ENCODE data around the gene FNDC3B.

FNDC3B gene

GRCh38 chr3:172142051-172142863 lies 102.9 kb downstream of the FNDC3B start:
- TF ChIP-seq CTCF (IDR thresholded peaks at IDR 0.05; ENCODE audit: low read depth, low read length, missing control alignments): no peak
- in situ Hi-C loops (cut with HindIII; ENCODE audit: low sequenced_read_pairs): loop anchor here (5.0 kb wide), 1 partner anchor 95 kb away; no protein-coding TSS in a partner anchor
- H3K4me3 ChIP-seq (ENCODE audit: low read depth, low read length): no peak overlapping the region
- DNase-seq (ENCODE audit: low read depth): no peak

DNA sequence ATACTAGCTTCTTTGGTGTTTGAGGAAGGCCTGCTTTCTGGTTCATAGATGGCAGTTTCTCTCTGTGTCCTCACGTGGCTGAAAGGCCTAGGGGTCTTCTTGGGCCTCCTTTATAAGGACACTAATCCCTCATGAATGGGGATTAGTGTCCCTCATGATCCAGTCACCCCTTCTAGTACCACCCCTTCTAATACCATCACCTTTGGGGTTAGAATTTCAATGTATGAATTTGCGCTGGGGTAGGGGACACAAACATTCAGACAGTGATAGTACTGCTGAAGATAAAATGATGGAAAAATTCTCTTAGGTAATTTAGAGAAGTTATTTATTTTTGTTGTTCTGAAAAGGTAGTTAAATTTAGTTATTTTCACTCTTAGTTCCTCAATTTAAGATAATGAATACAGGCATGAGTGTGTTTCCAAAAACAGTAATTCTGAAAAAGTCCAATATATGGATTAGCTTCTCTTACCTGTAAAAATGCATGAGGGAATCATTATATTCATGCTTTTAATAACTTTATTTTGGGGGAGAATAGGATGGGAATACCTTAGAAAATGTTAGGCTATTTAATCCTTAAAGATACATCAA lies 103.6 kb downstream of the FNDC3B start:
- in situ Hi-C loops (cut with HindIII; ENCODE audit: low sequenced_read_pairs): loop anchor here (5.0 kb wide), 1 partner anchor 94 kb away; no protein-coding TSS in a partner anchor
- TF ChIP-seq CTCF (IDR thresholded peaks at IDR 0.05; ENCODE audit: low read depth, low read length, missing control alignments): no peak
- DNase-seq (ENCODE audit: low read depth): no peak
- no peak overlapping the region for H3K4me3 ChIP-seq (ENCODE audit: low read depth, low read length)

DNA sequence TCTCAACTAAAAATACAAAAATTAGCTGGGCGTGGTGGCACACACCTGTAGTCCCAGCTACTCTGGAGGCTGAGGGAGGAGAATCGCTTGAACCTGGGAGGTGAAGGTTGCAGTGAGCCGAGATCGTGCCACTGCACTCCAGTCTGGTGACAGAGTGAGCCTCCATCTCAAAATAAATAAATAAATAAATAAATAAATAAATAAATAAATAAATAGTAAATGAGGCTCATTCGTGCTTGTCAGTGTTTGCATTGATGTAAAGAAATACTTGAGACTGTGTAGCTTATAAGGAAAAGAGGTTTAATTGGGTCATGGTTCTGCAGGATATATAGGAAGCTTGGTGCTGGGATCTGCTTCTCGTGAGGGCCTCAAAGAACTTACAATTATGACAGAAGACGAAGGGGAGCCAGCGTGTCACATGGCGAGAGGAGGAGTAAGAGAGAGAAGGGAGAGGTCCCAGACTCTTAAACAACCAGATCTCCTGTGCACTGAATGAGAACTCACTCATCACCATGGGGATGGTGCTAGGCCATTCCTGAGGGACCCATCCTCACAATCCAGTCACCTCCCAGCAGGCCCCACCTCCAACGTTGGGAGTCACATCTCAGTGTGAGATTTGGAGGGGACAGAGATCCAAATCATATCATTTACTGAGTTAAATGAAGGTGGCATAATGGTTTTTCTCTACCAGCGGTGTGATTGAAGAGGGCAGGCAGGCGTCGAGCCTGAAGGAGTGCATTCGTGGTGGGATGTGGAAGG lies 104.5 kb downstream of the FNDC3B start:
- TF ChIP-seq CTCF (IDR thresholded peaks at IDR 0.05; ENCODE audit: low read depth, low read length, missing control alignments): no peak
- no peak overlapping the region for H3K4me3 ChIP-seq (ENCODE audit: low read depth, low read length)
- in situ Hi-C loops (cut with HindIII; ENCODE audit: low sequenced_read_pairs): loop anchor here (5.0 kb wide), 1 partner anchor 93 kb away; no protein-coding TSS in a partner anchor
- DNase-seq (ENCODE audit: low read depth): no peak

DNA sequence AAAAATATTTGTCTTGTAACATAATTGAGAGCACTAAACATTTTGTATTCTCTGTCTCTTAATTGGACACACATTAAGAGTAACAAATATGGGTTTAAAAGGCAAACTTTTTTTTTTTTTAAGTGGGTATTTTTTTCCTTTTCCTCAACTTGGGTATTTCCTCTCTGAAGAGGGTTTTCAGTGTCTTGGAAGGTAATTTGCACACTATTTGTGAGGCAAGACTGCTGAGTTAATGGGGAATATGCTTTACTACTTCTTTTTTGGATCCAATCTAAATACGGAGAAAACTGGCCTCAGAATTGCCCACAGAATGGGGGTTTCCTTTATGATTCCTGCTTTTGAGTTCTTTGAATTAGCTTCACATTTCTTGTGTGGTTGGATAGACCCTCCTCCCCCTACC lies 105.2 kb downstream of the FNDC3B start:
- in situ Hi-C loops (cut with HindIII; ENCODE audit: low sequenced_read_pairs): loop anchor here (5.0 kb wide), 1 partner anchor 93 kb away; no protein-coding TSS in a partner anchor
- no peak overlapping the region for H3K4me3 ChIP-seq (ENCODE audit: low read depth, low read length)
- DNase-seq (ENCODE audit: low read depth): no peak
- TF ChIP-seq CTCF (IDR thresholded peaks at IDR 0.05; ENCODE audit: low read depth, low read length, missing control alignments): no peak

DNA sequence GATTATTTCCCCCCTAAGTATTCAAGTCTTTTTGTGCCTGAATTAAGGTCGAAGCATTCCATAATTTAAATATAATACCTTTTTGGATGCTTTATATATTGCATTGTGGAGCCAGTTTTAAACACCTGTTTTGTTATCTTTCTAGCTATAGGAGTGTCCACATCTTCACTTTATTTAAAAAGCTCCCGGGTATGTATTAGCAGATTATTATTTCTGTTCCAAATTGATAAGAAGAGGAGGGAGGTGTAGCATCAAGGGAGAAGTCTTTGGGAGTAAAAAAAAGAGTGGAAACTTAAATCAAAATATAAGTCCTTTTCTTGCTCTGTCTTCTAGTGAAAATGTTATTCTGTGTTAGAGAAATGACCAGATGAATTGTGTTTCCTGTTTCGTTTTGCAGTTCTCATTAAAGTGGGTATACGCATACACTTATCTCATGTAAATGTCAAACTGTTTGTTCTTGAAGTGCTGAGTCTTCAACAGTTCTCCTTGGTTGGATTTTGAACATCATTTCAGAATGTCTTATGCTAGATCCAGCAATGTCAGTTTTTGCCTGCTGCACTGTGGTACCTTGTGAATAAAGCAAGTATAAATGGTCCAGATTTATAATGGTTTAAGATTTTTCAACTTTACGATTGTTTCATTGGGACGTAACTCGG lies 105.8 kb downstream of the FNDC3B start:
- no peak for DNase-seq (ENCODE audit: low read depth)
- no peak overlapping the region for H3K4me3 ChIP-seq (ENCODE audit: low read depth, low read length)
- no peak for TF ChIP-seq CTCF (IDR thresholded peaks at IDR 0.05; ENCODE audit: low read depth, low read length, missing control alignments)
- in situ Hi-C loops (cut with HindIII; ENCODE audit: low sequenced_read_pairs): no loop called here

GRCh38 chr3:172146349-172146748 lies 107.0 kb downstream of the FNDC3B start:
- DNase-seq (ENCODE audit: low read depth): no peak
- no peak overlapping the region for H3K4me3 ChIP-seq (ENCODE audit: low read depth, low read length)
- no peak for TF ChIP-seq CTCF (IDR thresholded peaks at IDR 0.05; ENCODE audit: low read depth, low read length, missing control alignments)
- in situ Hi-C loops (cut with HindIII; ENCODE audit: low sequenced_read_pairs): no loop called here

Measured in astrocyte of the cerebellum (primary cell).